VCaP (cell line): ENCODE measurements around the gene POC1A.
"Not testable (repeated sequence)": the region's sequence is repeated elsewhere in the genome, so short reads cannot be mapped to it uniquely, and the experiment has no call there.

Experiments
- H3K27ac ChIP-seq: fragments of 450-650 bp; 2 replicates; pipeline ENCODE4 v1.5.1; 2017
- TF ChIP-seq, protein P1 (sequence below): fragments of 450-650 bp; conservative IDR thresholded peaks from 2 replicates; pipeline ENCODE4 v1.5.1; 2017; ENCODE audit warnings: mild to moderate bottlenecking, moderate library complexity

The POC1A gene

DNA sequence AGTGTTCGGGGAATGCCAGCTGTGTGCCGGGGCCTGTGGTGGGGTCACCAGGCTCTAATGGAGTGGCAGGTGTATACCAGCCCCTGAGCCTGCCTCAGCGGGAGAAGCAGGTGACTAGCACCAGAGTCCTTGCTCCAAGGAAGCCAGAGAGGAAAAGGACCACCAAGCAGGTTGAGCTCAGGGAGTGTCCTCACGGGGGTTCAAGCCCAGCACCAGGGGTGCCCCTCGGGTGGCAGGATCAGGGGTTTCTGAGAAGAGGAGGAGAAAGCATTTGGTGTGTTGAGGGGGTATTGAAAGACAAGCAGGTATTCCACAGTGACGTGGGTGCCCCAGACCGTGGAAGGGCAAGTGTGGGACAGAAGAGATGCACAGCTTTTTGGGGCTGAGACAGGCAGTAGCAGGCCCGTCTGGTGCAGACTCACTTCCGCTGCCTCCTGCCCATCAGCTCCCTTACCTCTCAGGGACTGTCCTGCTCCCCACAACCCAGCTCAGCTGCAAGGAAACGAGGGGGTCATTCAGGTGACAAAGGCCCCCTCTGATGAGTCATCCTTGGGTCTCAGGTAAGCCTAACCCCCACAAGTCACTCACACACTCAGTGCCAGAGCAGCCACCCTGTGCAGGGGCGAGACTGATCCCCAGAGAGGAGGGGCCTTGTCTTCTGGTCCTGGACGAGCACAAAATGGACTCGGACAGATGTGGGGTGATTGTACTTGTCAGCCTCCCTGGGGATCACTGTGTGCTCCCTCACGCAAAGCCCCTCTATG is 21.4 kb upstream of the POC1A start:
- TF ChIP-seq, protein P1, sequence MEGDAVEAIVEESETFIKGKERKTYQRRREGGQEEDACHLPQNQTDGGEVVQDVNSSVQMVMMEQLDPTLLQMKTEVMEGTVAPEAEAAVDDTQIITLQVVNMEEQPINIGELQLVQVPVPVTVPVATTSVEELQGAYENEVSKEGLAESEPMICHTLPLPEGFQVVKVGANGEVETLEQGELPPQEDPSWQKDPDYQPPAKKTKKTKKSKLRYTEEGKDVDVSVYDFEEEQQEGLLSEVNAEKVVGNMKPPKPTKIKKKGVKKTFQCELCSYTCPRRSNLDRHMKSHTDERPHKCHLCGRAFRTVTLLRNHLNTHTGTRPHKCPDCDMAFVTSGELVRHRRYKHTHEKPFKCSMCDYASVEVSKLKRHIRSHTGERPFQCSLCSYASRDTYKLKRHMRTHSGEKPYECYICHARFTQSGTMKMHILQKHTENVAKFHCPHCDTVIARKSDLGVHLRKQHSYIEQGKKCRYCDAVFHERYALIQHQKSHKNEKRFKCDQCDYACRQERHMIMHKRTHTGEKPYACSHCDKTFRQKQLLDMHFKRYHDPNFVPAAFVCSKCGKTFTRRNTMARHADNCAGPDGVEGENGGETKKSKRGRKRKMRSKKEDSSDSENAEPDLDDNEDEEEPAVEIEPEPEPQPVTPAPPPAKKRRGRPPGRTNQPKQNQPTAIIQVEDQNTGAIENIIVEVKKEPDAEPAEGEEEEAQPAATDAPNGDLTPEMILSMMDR: no peak
- H3K27ac ChIP-seq: no peak overlapping the region

DNA sequence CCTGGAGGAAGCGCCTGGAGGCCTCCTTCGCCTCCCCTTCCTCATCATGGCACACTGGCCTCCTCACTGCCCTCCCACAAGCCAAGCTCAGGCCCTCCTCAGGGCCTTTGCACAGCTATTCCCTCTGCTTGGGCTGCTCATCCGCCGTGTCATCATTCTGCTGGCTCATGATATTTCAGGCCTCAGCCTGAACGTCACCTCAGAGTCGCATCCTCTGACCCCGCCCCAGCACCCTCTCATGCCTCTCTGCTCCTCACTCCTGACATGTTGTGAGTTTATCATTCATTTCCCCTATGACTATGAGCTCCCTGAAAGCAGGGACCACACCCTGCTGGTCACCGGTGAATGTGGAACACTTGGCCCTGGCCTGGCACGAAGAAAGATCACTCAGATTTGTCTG is 20.7 kb upstream of the POC1A start:
- H3K27ac ChIP-seq: no peak overlapping the region
- TF ChIP-seq, protein P1: no peak

DNA sequence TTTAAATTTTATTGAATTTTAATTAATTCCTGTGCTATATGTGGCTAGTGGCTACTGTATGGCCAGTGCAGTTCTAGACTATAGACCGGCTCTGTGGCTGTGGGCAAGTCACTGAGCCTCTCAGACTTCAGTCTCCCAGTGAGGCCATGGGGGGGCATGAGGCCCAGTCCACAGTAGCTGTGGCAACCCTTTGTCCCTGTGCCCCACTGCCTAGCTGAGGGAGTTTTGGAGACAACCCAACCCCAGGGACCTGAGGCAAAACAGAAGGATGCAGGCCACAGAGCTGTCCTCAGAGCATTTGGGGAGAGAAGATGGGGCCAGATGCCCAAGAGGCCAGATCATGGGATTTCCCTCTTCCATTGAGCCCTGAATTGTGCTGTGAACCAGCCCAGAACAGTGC is 18.9 kb upstream of the POC1A start:
- TF ChIP-seq, protein P1: no peak
- H3K27ac ChIP-seq: no peak overlapping the region

DNA sequence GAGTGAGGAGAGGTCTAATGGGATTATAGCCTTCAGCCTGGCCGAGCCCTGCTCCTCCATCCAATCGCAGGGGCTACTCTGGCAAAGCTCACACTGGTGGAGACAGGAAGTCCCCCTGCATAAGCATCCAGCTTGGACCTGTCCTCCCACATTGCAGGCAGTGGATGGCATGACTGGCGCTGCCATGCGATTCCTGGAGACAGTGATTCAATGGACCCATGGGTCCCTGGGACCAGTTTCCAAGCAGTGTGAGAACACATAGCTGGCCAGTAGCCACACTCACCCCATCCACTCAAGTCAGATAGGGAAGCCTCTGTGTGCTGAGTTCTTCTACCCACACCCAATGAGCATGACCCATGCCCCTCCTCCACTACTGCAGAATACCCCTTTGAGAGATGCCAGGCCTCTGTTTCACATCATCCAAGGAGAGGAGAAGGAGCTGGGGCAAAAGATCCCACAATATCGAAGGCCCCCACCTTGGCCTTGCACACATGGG is 18.1 kb upstream of the POC1A start:
- H3K27ac ChIP-seq: no peak overlapping the region
- TF ChIP-seq, protein P1: no peak

DNA sequence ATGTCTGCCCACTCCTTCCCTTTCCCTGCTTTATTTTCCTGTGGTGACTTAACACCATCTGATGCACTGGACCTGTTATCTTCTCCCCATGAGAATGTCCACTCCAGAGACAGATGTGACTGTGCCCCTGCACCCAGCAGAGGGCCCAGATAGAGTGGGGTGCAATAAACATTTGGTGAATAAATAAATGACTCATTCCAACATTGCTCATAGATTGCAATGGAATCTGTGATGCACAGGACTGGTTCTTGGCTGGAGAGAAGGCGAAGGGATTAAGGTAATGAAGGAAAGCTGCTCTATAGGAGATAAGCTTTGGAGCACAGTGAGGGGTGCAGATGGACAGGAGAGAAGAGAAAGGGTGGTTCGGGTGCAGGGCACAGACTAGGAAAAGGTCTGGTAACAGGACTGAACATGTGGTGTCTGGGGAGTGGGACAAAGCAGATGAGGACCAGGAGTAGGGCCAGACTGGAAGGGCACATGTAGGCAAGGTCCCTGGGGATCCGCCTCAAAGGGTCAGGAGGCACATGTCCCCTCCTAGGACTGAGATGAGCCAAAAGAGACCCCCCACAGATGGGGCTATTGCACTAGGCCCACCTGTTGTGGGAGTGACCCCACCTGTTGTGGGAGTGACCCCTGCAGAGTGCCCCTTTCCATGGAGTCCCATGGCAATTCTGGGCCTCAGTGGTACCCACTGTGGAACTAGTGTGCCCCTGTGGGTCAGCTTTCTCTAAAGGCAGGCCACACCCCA is 17.5 kb upstream of the POC1A start:
- TF ChIP-seq, protein P1: no peak
- no peak overlapping the region for H3K27ac ChIP-seq

DNA sequence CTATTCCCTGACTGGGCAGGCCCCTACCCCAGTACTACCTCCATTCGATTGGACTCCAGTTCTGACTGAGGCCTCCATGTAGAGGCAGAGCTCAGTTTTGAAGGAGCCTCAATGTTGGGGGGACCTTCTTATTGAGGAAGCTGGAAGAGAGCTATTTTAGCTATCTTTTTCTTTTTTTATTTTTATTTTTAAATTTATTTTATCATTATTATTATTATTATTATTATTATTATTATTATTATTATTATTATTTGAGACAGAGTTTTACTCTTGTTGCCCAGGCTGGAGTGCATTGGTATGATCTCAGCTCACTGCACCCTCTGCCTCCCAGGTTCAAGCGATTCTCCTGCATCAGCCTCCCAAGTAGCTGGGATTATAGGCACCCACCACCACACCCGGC is 16.0 kb upstream of the POC1A start:
- not testable (repeated sequence) for H3K27ac ChIP-seq

DNA sequence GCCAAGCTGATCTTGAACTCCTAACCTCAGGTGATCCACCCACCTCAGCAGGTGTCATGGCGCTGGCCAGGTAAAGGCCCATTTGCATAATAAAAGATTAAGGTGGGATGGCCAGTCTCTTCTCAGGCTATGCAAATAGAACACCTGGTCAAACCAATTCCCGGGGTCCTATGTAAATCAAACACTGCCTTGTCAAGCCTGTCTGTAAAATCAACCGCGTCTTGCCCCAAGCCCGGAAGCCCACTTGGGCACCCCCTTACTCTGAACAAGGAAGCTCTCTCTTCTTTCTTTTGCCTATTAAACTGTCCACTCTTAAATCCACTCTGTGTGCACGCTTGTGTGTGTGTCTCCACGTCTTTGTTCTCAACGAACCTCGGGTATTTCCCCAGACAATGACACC is 13.0 kb upstream of the POC1A start:
- no peak overlapping the region for H3K27ac ChIP-seq
- TF ChIP-seq, protein P1: no peak
